Ishikawa (cell line): Measurements from ENCODE around the gene CCHCR1.

Experiments used
- CEBPB ChIP-seq: IDR thresholded peaks from 2 replicates; pipeline ENCODE4 v1.6.1; 2012
- CREB1 ChIP-seq: IDR thresholded peaks from 2 replicates; pipeline ENCODE4 v1.6.1; 2012; ENCODE audit warnings: low read depth
- EGR1 ChIP-seq: IDR thresholded peaks from 2 replicates; pipeline ENCODE4 v1.6.1; 2012
- EP300 ChIP-seq: IDR thresholded peaks from 2 replicates; pipeline ENCODE4 v1.6.1; 2012; ENCODE audit warnings: borderline replicate concordance
- FOXM1 ChIP-seq: IDR thresholded peaks from 2 replicates; pipeline ENCODE4 v1.6.1; 2012; ENCODE audit warnings: low read depth, borderline replicate concordance
- NFIC ChIP-seq: IDR thresholded peaks from 2 replicates; pipeline ENCODE4 v1.6.1; 2012
- RAD21 ChIP-seq: IDR thresholded peaks from 2 replicates; pipeline ENCODE4 v1.6.1; 2012; ENCODE audit warnings: low read depth
- TAF1 ChIP-seq: IDR thresholded peaks from 2 replicates; pipeline ENCODE4 v1.6.1; 2012; ENCODE audit warnings: low read depth, mild to moderate bottlenecking
- TCF12 ChIP-seq: IDR thresholded peaks from 2 replicates; pipeline ENCODE4 v1.6.1; 2012; ENCODE audit warnings: low read depth
- TEAD4 ChIP-seq: IDR thresholded peaks from 2 replicates; pipeline ENCODE4 v1.6.1; 2012
- YY1 ChIP-seq: IDR thresholded peaks from 2 replicates; pipeline ENCODE4 v1.6.1; 2012; ENCODE audit warnings: low read depth
- ZBTB7A ChIP-seq: IDR thresholded peaks from 2 replicates; pipeline ENCODE4 v1.6.1; 2012; ENCODE audit warnings: low read depth
- TF ChIP-seq, protein P1 (sequence below): IDR thresholded peaks from 2 replicates; pipeline ENCODE4 v1.6.1; 2012
- TF ChIP-seq, protein P2 (sequence below): IDR thresholded peaks from 2 replicates; pipeline ENCODE4 v1.6.1; 2012
- TF ChIP-seq, protein P3 (sequence below): IDR thresholded peaks from 2 replicates; pipeline ENCODE4 v1.6.1; 2012; ENCODE audit warnings: low read depth, mild to moderate bottlenecking

CCHCR1 gene

DNA sequence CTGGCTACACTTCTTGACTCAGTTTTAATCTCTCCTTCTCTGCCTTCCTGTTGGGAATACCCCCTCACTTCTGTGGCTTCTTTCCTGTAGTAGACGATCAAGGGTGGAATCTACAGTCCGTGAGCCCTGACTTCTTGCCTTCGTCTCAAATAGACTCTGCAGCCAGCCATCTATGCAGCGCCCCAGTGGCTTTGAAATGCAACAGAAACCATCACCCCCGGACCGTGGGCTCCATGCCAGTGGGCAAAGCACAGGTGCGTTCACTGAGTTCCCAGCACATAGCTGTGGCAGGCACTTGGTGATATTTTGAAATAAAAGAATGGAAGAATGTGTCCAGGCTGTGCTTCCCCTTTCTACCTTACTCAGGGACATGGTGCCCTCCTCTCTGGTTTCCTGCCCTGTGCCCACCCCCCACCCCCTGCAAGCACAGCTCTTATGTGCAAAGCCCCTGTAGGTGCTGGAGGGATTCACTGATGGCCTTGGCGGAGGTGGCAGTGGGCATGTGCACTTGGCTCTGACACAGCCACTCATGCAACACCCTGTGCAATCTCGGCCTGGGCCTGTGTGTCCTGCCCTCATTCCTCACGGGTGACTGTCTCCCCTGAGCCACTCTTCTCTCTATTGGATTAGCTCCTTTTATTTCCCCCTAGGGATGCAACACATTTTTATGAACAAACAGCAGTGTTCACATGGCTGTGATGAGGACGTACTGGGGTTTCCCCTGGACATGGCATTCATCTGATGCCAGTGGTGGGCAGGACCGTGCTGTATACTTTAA is 31.8 kb downstream of the CCHCR1 start:
- 0 out of 2 replicates have a peak, but pooled peaks have one; percentile 10 for TF ChIP-seq TCF12
- no peak for TF ChIP-seq CREB1

DNA sequence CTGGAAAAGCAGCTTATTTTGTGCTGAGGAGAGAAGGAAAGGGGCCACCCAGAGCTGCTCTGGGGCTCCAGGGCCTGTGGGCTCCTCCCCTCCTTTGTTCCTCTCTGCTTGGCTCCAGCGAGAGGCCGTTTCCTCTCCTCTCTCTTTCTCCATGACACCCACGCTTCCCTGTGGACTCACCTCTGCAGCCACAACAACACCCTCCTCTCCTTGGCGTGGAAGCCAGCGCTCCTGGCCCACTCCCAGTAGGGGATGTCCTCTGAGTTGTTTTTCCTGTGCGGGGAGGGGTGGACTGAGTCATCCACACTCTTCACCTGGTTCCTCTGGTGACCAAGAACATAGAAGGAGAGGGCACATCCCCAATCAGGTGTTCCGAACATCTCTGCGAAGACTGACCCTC is 32.4 kb downstream of the CCHCR1 start:
- TF ChIP-seq CREB1 (no peak), CEBPB (no peak), TCF12 (peak; percentile 59; the same call in 1 of the 2 replicates), EGR1 (peak; percentile 97), ZBTB7A (0 out of 2 replicates have a peak, but pooled peaks have one; percentile 35), YY1 (peak; percentile 51), TEAD4 (0 out of 2 replicates have a peak, but pooled peaks have one; percentile 20), FOXM1 (no peak), TAF1 (no peak), NFIC (peak; percentile 67), EP300 (peak; percentile 51; the same call in 1 of the 2 replicates)
- TF ChIP-seq, protein P1, sequence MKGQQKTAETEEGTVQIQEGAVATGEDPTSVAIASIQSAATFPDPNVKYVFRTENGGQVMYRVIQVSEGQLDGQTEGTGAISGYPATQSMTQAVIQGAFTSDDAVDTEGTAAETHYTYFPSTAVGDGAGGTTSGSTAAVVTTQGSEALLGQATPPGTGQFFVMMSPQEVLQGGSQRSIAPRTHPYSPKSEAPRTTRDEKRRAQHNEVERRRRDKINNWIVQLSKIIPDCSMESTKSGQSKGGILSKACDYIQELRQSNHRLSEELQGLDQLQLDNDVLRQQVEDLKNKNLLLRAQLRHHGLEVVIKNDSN: no peak
- TF ChIP-seq, protein P2, sequence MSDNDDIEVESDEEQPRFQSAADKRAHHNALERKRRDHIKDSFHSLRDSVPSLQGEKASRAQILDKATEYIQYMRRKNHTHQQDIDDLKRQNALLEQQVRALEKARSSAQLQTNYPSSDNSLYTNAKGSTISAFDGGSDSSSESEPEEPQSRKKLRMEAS: 0 out of 2 replicates have a peak, but pooled peaks have one; percentile 21

DNA sequence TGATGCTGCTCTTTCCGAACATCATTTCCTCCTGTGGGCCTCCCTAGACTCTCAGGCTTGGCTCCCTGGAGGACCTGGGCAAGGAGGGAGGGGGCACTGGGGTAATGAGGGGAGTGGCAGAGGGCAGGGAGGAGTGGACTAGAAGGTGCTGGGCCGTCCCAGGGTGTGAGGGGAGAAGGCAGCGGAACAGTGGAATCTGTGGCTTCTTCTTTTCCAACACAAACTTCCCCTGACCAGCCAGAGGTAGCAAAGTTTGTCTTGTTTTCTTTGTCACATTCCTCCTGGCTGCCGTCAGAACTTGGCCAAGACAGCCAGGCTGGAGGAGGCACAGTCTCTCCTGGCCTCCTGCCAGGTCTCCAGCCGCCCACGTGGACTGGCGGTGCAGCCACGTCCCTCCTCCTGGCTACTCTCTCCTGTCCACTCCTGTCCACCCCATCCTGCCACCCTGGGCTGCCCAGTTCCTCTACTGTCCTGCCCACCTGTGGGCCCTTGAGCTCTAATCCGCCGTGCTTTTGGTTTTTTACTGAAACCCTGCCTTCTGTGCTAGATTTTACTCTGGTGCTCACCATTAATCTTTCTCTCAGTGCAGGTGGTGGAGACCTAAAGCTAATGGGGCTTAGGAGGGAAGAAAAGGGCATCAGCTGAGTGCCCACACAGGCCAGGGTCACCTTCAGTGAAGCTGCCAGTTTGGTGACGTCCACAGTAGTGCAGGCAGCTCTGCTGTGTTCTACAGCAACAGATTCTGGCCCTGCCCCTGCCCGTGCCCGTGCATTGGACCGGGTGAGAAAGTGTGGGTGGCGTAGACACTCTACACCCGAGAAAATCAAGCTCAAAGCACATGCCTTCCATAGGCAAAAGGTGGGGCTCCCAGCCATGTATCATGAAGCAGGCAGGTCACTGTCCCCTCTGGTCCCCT is 34.6 kb downstream of the CCHCR1 start:
- peak; percentile 47; the same call in 1 of the 2 replicates for TF ChIP-seq EP300
- TF ChIP-seq, protein P2: peak; percentile 81
- TF ChIP-seq CREB1: no peak
- peak; percentile 81 for TF ChIP-seq EGR1
- no peak for TF ChIP-seq YY1
- TF ChIP-seq TCF12: no peak
- peak; percentile 95 for TF ChIP-seq NFIC
- TF ChIP-seq, protein P1: peak; percentile 81
- TF ChIP-seq TEAD4: peak; percentile 81

DNA sequence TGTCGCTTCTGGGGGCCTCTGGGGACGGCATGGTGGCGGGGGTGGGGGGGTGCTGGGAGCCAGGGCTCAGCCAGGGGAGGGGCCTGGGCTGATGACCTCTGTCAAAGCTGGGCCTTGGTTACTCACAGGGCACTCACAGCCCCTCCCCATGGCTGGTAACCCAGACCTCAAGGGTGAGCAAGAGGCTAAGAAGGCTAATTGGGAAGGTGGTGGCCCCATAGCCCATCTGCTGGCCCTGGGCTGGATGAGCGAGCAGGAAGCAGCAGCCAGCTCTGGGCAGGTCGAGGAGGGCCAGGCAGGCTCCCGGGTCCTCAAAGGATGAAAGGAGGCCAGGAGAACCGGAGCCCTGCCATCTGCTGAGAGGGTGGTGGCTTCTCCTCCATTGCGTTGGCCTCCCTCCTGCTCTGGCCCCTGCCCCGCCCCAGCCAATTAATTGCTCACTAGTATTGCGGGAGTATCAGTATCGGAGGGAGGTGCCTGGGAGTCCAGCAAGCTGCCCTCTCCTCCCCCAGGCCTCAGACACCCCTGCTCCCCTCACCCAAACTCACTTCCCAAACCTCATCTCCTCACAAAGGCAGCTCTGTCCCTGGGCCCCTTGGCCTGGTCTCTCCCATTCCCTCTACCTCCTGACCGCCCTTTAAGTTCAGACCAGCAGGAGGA is 36.3 kb downstream of the CCHCR1 start:
- TF ChIP-seq YY1 (no peak), TAF1 (no peak), FOXM1 (no peak), EP300 (no peak), ZBTB7A (no peak), CREB1 (no peak), TEAD4 (no peak), NFIC (no peak), EGR1 (no peak), CEBPB (no peak), RAD21 (no peak), TCF12 (no peak)
- TF ChIP-seq, protein P3, sequence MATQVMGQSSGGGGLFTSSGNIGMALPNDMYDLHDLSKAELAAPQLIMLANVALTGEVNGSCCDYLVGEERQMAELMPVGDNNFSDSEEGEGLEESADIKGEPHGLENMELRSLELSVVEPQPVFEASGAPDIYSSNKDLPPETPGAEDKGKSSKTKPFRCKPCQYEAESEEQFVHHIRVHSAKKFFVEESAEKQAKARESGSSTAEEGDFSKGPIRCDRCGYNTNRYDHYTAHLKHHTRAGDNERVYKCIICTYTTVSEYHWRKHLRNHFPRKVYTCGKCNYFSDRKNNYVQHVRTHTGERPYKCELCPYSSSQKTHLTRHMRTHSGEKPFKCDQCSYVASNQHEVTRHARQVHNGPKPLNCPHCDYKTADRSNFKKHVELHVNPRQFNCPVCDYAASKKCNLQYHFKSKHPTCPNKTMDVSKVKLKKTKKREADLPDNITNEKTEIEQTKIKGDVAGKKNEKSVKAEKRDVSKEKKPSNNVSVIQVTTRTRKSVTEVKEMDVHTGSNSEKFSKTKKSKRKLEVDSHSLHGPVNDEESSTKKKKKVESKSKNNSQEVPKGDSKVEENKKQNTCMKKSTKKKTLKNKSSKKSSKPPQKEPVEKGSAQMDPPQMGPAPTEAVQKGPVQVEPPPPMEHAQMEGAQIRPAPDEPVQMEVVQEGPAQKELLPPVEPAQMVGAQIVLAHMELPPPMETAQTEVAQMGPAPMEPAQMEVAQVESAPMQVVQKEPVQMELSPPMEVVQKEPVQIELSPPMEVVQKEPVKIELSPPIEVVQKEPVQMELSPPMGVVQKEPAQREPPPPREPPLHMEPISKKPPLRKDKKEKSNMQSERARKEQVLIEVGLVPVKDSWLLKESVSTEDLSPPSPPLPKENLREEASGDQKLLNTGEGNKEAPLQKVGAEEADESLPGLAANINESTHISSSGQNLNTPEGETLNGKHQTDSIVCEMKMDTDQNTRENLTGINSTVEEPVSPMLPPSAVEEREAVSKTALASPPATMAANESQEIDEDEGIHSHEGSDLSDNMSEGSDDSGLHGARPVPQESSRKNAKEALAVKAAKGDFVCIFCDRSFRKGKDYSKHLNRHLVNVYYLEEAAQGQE: no peak
- TF ChIP-seq, protein P1: no peak
- TF ChIP-seq, protein P2: no peak

DNA sequence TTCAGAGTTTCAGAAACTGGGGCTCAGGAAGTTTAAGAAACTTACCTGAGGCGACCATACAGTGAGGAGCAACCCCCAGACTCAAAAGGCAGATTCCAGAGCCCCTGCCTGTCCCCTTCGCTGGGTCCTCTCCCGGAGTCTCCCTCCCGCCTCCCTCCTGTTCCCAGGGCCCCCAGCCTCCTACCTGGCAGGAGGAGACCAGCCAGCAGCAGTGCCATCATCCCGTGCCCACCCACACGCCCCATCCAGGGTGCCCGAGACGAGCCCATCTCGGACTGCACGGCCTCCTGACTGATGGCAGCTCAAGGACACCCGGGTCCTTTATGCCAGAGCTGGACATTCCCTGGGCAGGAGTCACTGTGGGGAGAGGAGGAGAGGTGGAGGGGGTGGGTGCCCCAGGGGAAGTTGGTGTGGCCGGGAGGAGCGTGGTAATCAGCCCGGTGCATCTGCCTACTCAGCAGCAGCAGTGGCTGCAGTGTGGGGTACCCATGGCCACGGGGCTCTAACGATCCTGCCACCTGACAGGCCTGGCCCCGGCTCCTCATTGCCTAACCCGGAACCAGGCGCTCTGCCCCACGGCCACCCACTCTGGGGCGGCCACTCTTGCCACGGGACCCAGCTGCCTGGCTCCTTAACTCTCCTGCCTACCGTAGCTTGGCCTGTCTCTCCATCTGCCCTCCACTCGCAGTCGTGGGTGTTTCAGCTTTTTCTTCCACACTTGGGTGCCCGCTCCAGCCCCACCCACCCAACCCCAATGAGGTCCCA is 37.3 kb downstream of the CCHCR1 start, which contains the start of gene CDSN:
Gene CDSN (minus strand): TSS at position 296 of the 765 bp plus-strand sequence. CDS start 27 bp downstream, at position 269.
- no peak for TF ChIP-seq ZBTB7A
- no peak for TF ChIP-seq FOXM1
- no peak for TF ChIP-seq EP300
- TF ChIP-seq CREB1: no peak
- TF ChIP-seq EGR1: no peak
- TF ChIP-seq, protein P2: no peak
- TF ChIP-seq, protein P1: no peak
- TF ChIP-seq, protein P3: no peak
- no peak for TF ChIP-seq YY1
- no peak for TF ChIP-seq TAF1
- TF ChIP-seq NFIC: no peak
- TF ChIP-seq RAD21: no peak
- no peak for TF ChIP-seq TCF12
- TF ChIP-seq CEBPB: no peak
- no peak for TF ChIP-seq TEAD4
